ENCODE data around the gene ABCA5. TPM values are rescaled to one million over a fixed set of nuclear protein-coding genes. Genes with fewer than 3 reads are reported as not detected.

The ABCA5 gene
- total and polyA plus RNA-seq, 9 donors: 6.1 to 20.9 (median 16.3) TPM

GRCh38 chr17:69236464-69236863 lies 90.5 kb downstream of the ABCA5 start:
- Histone ChIP-seq H3K27ac (ENCODE audit: low read length) (no peak overlapping the region), H3K9me3 (replicated peaks; ENCODE audit: control insufficient read depth, low read depth, low read length) (peaks cover 9% of the 10 kb centered on the region), H3K36me3 (ENCODE audit: control insufficient read depth, insufficient read depth, low read length) (peaks cover 3% of the 10 kb centered on the region), H3K27me3 (ENCODE audit: control insufficient read depth, insufficient read depth, low read length) (no peaks in the 10 kb centered on the region), H3K4me3 (ENCODE audit: low read length) (no peak overlapping the region), H3K4me1 (ENCODE audit: control insufficient read depth, insufficient read depth, low read length) (peaks cover 3% of the 10 kb centered on the region)
- no peak for DNase-seq
- WGBS (ENCODE audit: insufficient coverage): no CpG with 5 or more reads among the region's 2 CpGs

- H3K27ac ChIP-seq (ENCODE audit: low read length): peak overlapping the region; percentile 37
- H3K4me1 ChIP-seq (ENCODE audit: control insufficient read depth, insufficient read depth, low read length): peaks cover 3% of the 10 kb centered on the region
- 0% methylated on average over 1 of the region's 1 CpG for WGBS (ENCODE audit: insufficient coverage)
- peaks cover 9% of the 10 kb centered on the region for H3K9me3 ChIP-seq (replicated peaks; ENCODE audit: control insufficient read depth, low read depth, low read length)
- no peak overlapping the region for H3K4me3 ChIP-seq (ENCODE audit: low read length)
- H3K27me3 ChIP-seq (ENCODE audit: control insufficient read depth, insufficient read depth, low read length): no peaks in the 10 kb centered on the region
- DNase-seq: peak; percentile 91
- peaks cover 3% of the 10 kb centered on the region for H3K36me3 ChIP-seq (ENCODE audit: control insufficient read depth, insufficient read depth, low read length)
Observed at GRCh38 chr17:69235338-69236058, 91.4 kb downstream of the ABCA5 start.

GRCh38 chr17:69232650-69233049 lies 94.3 kb downstream of the ABCA5 start:
- Histone ChIP-seq H3K4me3 (ENCODE audit: low read length) (no peak overlapping the region), H3K4me1 (ENCODE audit: control insufficient read depth, insufficient read depth, low read length) (peaks cover 3% of the 10 kb centered on the region), H3K9me3 (replicated peaks; ENCODE audit: control insufficient read depth, low read depth, low read length) (peaks cover 9% of the 10 kb centered on the region), H3K27me3 (ENCODE audit: control insufficient read depth, insufficient read depth, low read length) (no peaks in the 10 kb centered on the region), H3K27ac (ENCODE audit: low read length) (no peak overlapping the region), H3K36me3 (ENCODE audit: control insufficient read depth, insufficient read depth, low read length) (peaks cover 3% of the 10 kb centered on the region)
- DNase-seq: no peak

GRCh38 chr17:69231521-69231920 lies 95.4 kb downstream of the ABCA5 start:
- peak; percentile 75 for DNase-seq
- WGBS (ENCODE audit: insufficient coverage): no CpG with 5 or more reads among the region's 1 CpG
- Histone ChIP-seq H3K27me3 (ENCODE audit: control insufficient read depth, insufficient read depth, low read length) (no peaks in the 10 kb centered on the region), H3K9me3 (replicated peaks; ENCODE audit: control insufficient read depth, low read depth, low read length) (peaks cover 9% of the 10 kb centered on the region), H3K36me3 (ENCODE audit: control insufficient read depth, insufficient read depth, low read length) (peaks cover 3% of the 10 kb centered on the region), H3K4me1 (ENCODE audit: control insufficient read depth, insufficient read depth, low read length) (peaks cover 3% of the 10 kb centered on the region), H3K4me3 (ENCODE audit: low read length) (no peak overlapping the region), H3K27ac (ENCODE audit: low read length) (no peak overlapping the region)

- Histone ChIP-seq H3K9me3 (replicated peaks; ENCODE audit: control insufficient read depth, low read depth, low read length) (peaks cover 9% of the 10 kb centered on the region), H3K4me1 (ENCODE audit: control insufficient read depth, insufficient read depth, low read length) (peaks cover 3% of the 10 kb centered on the region), H3K36me3 (ENCODE audit: control insufficient read depth, insufficient read depth, low read length) (peaks cover 3% of the 10 kb centered on the region), H3K4me3 (ENCODE audit: low read length) (no peak overlapping the region), H3K27me3 (ENCODE audit: control insufficient read depth, insufficient read depth, low read length) (no peaks in the 10 kb centered on the region), H3K27ac (ENCODE audit: low read length) (no peak overlapping the region)
- WGBS (ENCODE audit: insufficient coverage): 100% methylated on average over 1 of the region's 3 CpGs
- no peak for DNase-seq
Observed at GRCh38 chr17:69230939-69231338, 96.0 kb downstream of the ABCA5 start.

- H3K9me3 ChIP-seq (replicated peaks; ENCODE audit: control insufficient read depth, low read depth, low read length): peaks cover 8% of the 10 kb centered on the region
- peak; percentile 86 for DNase-seq
- H3K4me1 ChIP-seq (ENCODE audit: control insufficient read depth, insufficient read depth, low read length): no peaks in the 10 kb centered on the region
- no peaks in the 10 kb centered on the region for H3K27me3 ChIP-seq (ENCODE audit: control insufficient read depth, insufficient read depth, low read length)
- no peaks in the 10 kb centered on the region for H3K36me3 ChIP-seq (ENCODE audit: control insufficient read depth, insufficient read depth, low read length)
- no CpG with 5 or more reads among the region's 1 CpG for WGBS (ENCODE audit: insufficient coverage)
- peak within 1 kb of the TSS; percentile 26 for H3K4me3 ChIP-seq (ENCODE audit: low read length)
- H3K27ac ChIP-seq (ENCODE audit: low read length): peak within 1 kb of the TSS; percentile 67
Observed at GRCh38 chr17:69228576-69228975, 98.4 kb downstream of the ABCA5 start, which contains the start of gene ABCA10. Gene ABCA10 (minus strand): TSS chr17:69228824. CDS start chr17:69225358, 3,466 bp downstream.

- no peak for DNase-seq
- Histone ChIP-seq H3K27ac (ENCODE audit: low read length) (peak overlapping the region; percentile 67), H3K9me3 (replicated peaks; ENCODE audit: control insufficient read depth, low read depth, low read length) (peaks cover 5% of the 10 kb centered on the region), H3K4me3 (ENCODE audit: low read length) (peak overlapping the region; percentile 26), H3K36me3 (ENCODE audit: control insufficient read depth, insufficient read depth, low read length) (no peaks in the 10 kb centered on the region), H3K4me1 (ENCODE audit: control insufficient read depth, insufficient read depth, low read length) (no peaks in the 10 kb centered on the region), H3K27me3 (ENCODE audit: control insufficient read depth, insufficient read depth, low read length) (no peaks in the 10 kb centered on the region)
Observed at GRCh38 chr17:69228018-69228417, 98.9 kb downstream of the ABCA5 start.

GRCh38 chr17:69227541-69227940 lies 99.4 kb downstream of the ABCA5 start:
- no CpG with 5 or more reads among the region's 2 CpGs for WGBS (ENCODE audit: insufficient coverage)
- peak overlapping the region; percentile 67 for H3K27ac ChIP-seq (ENCODE audit: low read length)
- DNase-seq: peak; percentile 61
- no peaks in the 10 kb centered on the region for H3K27me3 ChIP-seq (ENCODE audit: control insufficient read depth, insufficient read depth, low read length)
- no peaks in the 10 kb centered on the region for H3K36me3 ChIP-seq (ENCODE audit: control insufficient read depth, insufficient read depth, low read length)
- no peaks in the 10 kb centered on the region for H3K9me3 ChIP-seq (replicated peaks; ENCODE audit: control insufficient read depth, low read depth, low read length)
- peak overlapping the region; percentile 26 for H3K4me3 ChIP-seq (ENCODE audit: low read length)
- H3K4me1 ChIP-seq (ENCODE audit: control insufficient read depth, insufficient read depth, low read length): no peaks in the 10 kb centered on the region

GRCh38 chr17:69223809-69224208 lies 103.1 kb downstream of the ABCA5 start:
- H3K36me3 ChIP-seq (ENCODE audit: control insufficient read depth, insufficient read depth, low read length): peaks cover 3% of the 10 kb centered on the region
- no peak overlapping the region for H3K4me3 ChIP-seq (ENCODE audit: low read length)
- no peak overlapping the region for H3K27ac ChIP-seq (ENCODE audit: low read length)
- H3K4me1 ChIP-seq (ENCODE audit: control insufficient read depth, insufficient read depth, low read length): no peaks in the 10 kb centered on the region
- no peaks in the 10 kb centered on the region for H3K27me3 ChIP-seq (ENCODE audit: control insufficient read depth, insufficient read depth, low read length)
- peak; percentile 66 for DNase-seq
- no peaks in the 10 kb centered on the region for H3K9me3 ChIP-seq (replicated peaks; ENCODE audit: control insufficient read depth, low read depth, low read length)
- WGBS (ENCODE audit: insufficient coverage): 45% methylated on average over 2 of the region's 3 CpGs

GRCh38 chr17:69222707-69223258 lies 104.2 kb downstream of the ABCA5 start:
- H3K27ac ChIP-seq (ENCODE audit: low read length): no peak overlapping the region
- H3K36me3 ChIP-seq (ENCODE audit: control insufficient read depth, insufficient read depth, low read length): peaks cover 3% of the 10 kb centered on the region
- no peaks in the 10 kb centered on the region for H3K4me1 ChIP-seq (ENCODE audit: control insufficient read depth, insufficient read depth, low read length)
- no peaks in the 10 kb centered on the region for H3K27me3 ChIP-seq (ENCODE audit: control insufficient read depth, insufficient read depth, low read length)
- no peaks in the 10 kb centered on the region for H3K9me3 ChIP-seq (replicated peaks; ENCODE audit: control insufficient read depth, low read depth, low read length)
- DNase-seq: no peak
- H3K4me3 ChIP-seq (ENCODE audit: low read length): no peak overlapping the region

Data from muscle of leg (tissue), 11 donors.